ENCODE measurements around the gene PDE8A.
"Not testable (repeated sequence)": the region's sequence is repeated elsewhere in the genome, so short reads cannot be mapped to it uniquely, and the experiment has no call there.

The PDE8A gene

DNA sequence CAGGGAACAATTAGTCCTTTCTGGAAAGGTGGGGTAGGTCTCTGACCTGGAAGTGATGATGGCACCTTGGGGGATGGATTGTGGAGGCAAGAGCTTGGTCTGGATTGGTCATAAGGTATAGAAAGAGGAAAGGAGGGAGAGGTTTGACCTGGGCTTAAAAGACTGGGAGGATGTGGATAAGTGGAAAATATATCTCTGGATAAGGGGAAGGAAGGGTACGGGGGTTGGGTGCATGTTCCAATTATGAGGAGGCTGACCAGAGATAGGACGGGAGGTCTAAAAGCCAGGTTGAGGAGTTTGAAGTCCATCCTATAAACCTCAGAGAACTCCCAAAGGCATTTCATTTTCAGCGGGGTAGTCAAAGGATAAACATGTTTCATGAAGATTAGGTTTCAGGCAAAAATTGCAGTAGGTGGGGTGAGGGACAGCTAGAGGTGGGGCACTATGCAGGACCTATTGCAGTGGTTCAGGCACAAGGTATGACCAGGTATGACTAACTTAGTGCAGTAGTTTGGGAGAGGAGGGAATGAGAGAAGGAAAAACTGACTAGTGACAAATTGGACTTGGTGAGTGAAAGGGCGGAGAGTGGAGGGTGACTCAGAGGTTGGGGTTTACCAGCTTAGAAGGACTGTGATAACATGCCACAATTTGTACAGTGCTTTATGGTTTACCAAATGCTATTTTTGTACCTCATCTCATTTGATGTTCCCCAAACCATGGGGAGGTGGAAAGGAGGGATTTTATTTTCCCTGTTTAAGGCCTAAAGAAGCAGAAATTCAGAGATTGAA is 10.7 kb downstream of the PDE8A start:
- no peak for DNase-seq

DNA sequence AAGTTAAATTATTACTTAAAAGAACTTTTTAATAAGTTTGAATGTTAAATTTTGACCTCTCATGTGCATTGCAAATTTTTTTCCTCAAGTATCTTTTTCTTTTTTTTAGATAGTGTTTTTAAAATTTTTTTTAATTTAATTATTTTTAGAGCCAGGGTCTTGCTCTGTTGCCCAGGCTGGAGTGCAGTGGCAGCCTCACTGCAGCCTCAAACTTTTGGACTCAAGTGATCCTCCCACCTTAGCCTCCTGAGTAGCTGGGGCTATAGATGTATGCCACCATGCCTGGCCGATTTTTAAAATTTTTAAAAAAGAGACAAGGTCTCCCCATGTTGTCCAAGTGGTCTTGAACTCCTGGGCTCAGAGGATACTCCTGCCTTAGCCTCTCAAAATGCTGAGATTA is 14.4 kb downstream of the PDE8A start:
- DNase-seq: no peak

DNA sequence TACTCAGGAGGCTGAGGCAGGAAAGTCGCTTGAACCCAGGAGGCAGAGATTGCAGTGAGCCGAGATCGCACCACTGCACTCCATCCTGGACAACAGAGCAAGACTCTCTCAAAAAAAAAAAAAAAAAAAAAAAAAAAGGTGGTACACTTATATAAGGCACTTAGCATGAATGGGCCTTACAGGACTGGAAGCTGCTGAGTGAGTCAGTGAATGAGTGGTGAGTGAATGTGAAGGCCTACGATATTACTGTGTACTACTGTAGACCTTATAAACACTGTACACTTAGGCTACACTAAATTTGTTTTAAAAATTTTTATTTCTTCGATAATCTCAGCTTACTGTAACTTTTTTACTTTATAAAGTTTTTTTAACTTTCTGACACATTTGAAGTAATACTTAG is 15.1 kb downstream of the PDE8A start:
- not testable (repeated sequence) for DNase-seq

DNA sequence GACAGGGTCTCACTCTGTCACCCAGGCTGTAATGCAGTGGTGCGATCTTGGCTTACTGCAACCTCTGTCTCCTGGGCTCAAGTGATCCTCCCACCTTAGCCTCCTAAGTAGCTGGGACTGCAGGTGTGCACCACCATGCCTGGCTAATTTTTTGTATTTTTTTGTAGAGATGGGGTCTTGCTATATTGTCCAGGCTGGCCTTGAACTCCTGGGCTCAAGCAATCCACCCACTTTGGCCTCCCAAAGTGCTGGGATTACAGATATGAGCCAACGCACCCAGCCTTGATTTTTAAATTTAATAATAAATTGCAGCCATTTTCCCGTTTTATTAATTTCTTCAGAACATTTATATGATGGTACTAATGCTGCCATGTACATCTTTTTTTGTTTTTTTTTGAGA is 15.6 kb downstream of the PDE8A start:
- DNase-seq: not testable (repeated sequence)

DNA sequence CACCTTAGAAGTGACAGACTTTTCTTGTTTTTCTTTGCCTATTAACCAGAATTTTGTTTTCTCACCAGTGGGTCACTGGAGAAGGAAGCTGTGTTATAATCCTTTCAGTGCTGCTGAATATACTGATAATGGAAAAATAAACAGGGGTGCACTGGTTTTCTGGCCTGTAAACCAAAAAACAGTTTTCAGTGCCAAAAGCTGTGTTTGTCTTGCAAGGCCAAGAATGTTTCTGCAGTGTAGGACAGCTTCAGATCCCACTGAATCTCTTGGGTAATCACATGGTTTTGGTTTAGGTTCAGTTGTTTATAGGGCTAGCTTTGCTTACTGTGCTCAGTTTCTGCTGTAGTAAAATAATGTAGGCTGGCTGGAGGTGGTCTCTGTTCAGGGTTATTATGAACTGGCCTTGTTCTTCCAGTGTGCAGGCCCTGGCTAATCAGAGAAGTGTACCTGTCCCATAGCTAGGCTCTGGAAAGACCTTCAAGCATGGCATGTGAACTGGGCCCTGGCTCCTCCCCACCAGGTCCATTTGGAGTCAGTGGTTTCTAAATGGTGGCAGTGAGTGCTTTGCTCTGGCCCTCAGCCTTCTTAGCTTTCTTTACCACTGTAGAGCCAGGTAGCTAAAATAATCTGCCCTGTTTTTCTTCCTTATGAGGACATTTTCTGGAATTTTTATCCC is 18.7 kb downstream of the PDE8A start:
- no peak for DNase-seq

GRCh38 chr15:85000937-85001336 is 19.3 kb downstream of the PDE8A start:
- DNase-seq: no peak

GRCh38 chr15:85002517-85002916 is 20.9 kb downstream of the PDE8A start:
- DNase-seq: no peak

- DNase-seq: no peak
Measured at GRCh38 chr15:85003593-85004312, 22.1 kb downstream of the PDE8A start.

GRCh38 chr15:85004550-85004949 is 22.9 kb downstream of the PDE8A start:
- DNase-seq: no peak

GRCh38 chr15:85005319-85005718 is 23.7 kb downstream of the PDE8A start:
- DNase-seq: no peak

- DNase-seq: no peak
Measured at GRCh38 chr15:85005746-85006145, 24.1 kb downstream of the PDE8A start.

DNA sequence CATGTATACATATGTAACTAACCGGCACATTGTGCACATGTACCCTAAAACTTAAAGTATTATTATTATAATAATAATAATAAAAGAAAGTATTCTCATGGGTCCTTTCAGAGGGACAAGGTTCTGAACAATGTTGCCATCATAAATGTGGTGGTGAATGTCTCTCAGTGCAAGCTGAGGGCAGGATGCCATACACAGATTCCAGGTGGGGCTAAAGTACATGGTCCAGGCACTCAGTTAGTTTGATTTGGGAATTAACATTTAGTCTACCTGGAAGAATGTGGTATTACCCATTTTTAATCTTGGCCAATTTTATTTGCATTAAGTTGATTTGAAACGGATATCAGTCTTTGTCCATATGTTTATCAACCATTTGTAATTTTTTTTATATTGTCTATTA is 24.5 kb downstream of the PDE8A start:
- DNase-seq: no peak

DNA sequence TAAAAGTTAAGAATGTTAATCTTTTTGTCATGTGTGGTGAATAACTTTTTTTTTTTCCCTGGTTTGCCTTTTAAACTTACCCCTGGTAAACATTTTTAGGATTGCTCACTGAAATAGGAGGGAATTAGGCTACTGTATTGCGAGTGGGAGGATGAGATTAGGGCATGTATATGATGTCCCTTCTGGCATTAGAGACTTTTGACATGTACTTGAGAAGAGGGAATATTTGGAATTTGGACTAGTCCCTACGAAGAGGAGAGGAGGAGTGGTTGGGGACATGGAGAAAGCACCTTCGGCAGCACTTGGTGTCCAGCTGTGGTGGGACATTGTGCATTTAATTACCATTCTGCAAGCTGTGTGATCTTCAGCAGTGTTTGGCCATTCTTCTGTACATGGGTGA is 25.0 kb downstream of the PDE8A start:
- no peak for DNase-seq

GRCh38 chr15:85007137-85007536 is 25.5 kb downstream of the PDE8A start:
- no peak for DNase-seq

GRCh38 chr15:85007741-85008397 is 26.2 kb downstream of the PDE8A start:
- DNase-seq: no peak

GRCh38 chr15:85008474-85009260 is 27.0 kb downstream of the PDE8A start:
- DNase-seq: no peak

DNA sequence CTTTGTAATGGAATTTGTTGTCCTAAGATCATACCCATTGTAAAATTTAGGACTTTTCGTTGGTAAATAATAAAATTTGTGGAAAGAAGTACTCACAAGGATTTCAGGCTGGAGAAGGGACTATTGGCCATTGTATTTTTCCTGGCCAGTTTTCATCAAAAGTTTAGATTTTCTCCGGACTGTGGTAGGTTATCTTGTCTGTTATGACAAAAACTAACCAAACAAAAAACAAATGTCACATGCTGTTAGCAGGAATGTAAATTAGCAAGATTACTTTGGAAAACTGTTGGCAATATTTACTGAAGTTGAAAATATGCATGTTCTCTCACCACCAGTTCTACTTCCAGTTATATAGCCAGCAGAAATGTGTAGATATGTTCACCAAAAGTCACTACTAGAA is 27.8 kb downstream of the PDE8A start:
- no peak for DNase-seq

- no peak for DNase-seq
Measured at GRCh38 chr15:85010071-85010385, 28.4 kb downstream of the PDE8A start.

GRCh38 chr15:85010386-85011159 is 28.9 kb downstream of the PDE8A start:
- no peak for DNase-seq

DNA sequence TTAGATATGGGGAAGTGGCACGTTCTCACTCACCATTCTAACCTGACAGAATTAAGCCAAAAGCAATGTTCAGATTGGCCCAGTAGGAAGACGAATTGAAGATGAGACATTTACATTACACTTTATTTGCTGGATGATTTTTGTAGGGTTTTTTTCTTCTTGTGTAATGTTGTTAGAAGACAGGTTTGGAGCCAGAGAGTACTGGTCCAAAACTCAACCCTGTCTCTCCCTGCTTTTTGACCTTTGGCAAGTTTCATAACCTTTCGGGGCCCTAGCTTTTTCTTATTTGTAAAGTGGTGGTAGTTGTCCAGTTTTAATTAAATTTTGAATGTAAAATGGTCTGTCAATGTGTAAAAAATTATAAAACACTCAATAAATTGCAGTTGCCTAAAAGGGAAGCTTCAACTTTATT is 29.5 kb downstream of the PDE8A start:
- no peak for DNase-seq

- DNase-seq: not testable (repeated sequence)
Measured at GRCh38 chr15:85011724-85012123, 30.1 kb downstream of the PDE8A start.

DNA sequence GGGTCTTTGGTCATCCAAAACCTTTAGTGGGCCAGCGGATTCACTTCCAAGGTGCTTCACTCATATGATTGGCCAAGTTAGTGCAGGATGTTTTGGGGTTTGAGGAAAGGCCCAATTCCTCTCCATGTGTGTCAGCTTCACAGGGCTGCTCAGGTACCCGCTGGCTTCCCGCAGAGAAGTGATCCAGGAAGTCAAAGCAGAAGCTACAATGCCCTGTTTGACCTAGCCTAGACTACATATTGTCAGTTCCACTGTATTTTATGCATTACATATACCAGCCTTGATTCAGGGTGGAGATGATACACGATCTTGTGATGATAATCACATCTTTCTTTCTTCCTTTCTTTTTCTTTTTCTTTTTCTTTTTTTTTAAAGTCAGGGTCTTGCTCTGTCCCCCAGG is 32.1 kb downstream of the PDE8A start:
- DNase-seq: no peak
